ENCODE measurements around the gene SRPK3. TPM values are rescaled to one million over a fixed set of nuclear protein-coding genes. Genes with fewer than 3 reads are reported as not detected.
"Not testable (repeated sequence)": the region's sequence is repeated elsewhere in the genome, so short reads cannot be mapped to it uniquely, and the experiment has no call there.

Gene SRPK3
- polyA plus RNA-seq, 3 donors = 0.01 TPM; not detected in 2

GRCh38 chrX:153742796-153743467, 37.9 kb upstream of the SRPK3 start:
- H4K20me1 ChIP-seq (ENCODE audit: insufficient read depth, low read length); H3K9ac ChIP-seq (ENCODE audit: insufficient read depth, low read length, poor library complexity, severe bottlenecking); H3K79me2 ChIP-seq (ENCODE audit: insufficient read depth, low read length); H3K4me3 Mint-ChIP-seq; H3K4me2 ChIP-seq (replicated peaks; ENCODE audit: extremely low read depth, low read length, poor library complexity, severe bottlenecking); H3K27ac ChIP-seq (ENCODE audit: low read depth in 1 of 2, low read length in 2 of 2); H3K9me3 ChIP-seq (replicated peaks in 1 of 2; ENCODE audit: control insufficient read depth in 1 of 2, insufficient read depth in 1 of 2, low read length in 2 of 2); H3K4me3 ChIP-seq (replicated peaks in 1 of 3; ENCODE audit: low read depth in 2 of 3, low read length in 3 of 3); H3K27me3 ChIP-seq (ENCODE audit: control insufficient read depth in 2 of 2, insufficient read depth in 2 of 2, low read length in 2 of 2); H3K27ac Mint-ChIP-seq; H3K9me3 Mint-ChIP-seq; H2AFZ ChIP-seq (ENCODE audit: insufficient read depth, low read depth, low read length, poor library complexity, severe bottlenecking); DNase-seq; intact Hi-C loops (cut with micrococcal nuclease): not testable (repeated sequence)
- 94% methylated on average over 13 of the region's 32 CpGs for WGBS (ENCODE audit: insufficient coverage)
- Mint-ChIP-seq H3K4me1 (peaks cover 12% of the 10 kb centered on the region), H3K36me3 (peaks cover 15 to 46% of the 10 kb centered on the region in 2 donors), H3K27me3 (ENCODE audit: low read depth in 3 of 3) (peaks cover 0 to 26% (median 19%) of the 10 kb centered on the region in 3 donors)
- Histone ChIP-seq H3K36me3 (replicated peaks in 1 of 2; ENCODE audit: control insufficient read depth in 1 of 2, insufficient read depth in 2 of 2, low read length in 2 of 2) (peaks cover 21 to 28% of the 10 kb centered on the region in 2 donors), H3K4me1 (ENCODE audit: control insufficient read depth in 1 of 2, insufficient read depth in 2 of 2, low read length in 2 of 2) (peaks cover 5 to 11% of the 10 kb centered on the region in 2 donors)

- Mint-ChIP-seq H3K4me1 (peaks cover 12% of the 10 kb centered on the region), H3K36me3 (peaks cover 12 to 41% of the 10 kb centered on the region in 2 donors), H3K27me3 (ENCODE audit: low read depth in 3 of 3) (peaks cover 0 to 28% (median 19%) of the 10 kb centered on the region in 3 donors)
- H3K4me3 Mint-ChIP-seq; H3K27ac ChIP-seq (ENCODE audit: low read depth in 1 of 2, low read length in 2 of 2); H3K27ac Mint-ChIP-seq; H3K9me3 ChIP-seq (replicated peaks in 1 of 2; ENCODE audit: control insufficient read depth in 1 of 2, insufficient read depth in 1 of 2, low read length in 2 of 2); H4K20me1 ChIP-seq (ENCODE audit: insufficient read depth, low read length); DNase-seq; H3K9me3 Mint-ChIP-seq; intact Hi-C loops (cut with micrococcal nuclease); H3K27me3 ChIP-seq (ENCODE audit: control insufficient read depth in 2 of 2, insufficient read depth in 2 of 2, low read length in 2 of 2); H3K4me3 ChIP-seq (replicated peaks in 1 of 3; ENCODE audit: low read depth in 2 of 3, low read length in 3 of 3); H2AFZ ChIP-seq (ENCODE audit: insufficient read depth, low read depth, low read length, poor library complexity, severe bottlenecking); H3K79me2 ChIP-seq (ENCODE audit: insufficient read depth, low read length); H3K9ac ChIP-seq (ENCODE audit: insufficient read depth, low read length, poor library complexity, severe bottlenecking); H3K4me2 ChIP-seq (replicated peaks; ENCODE audit: extremely low read depth, low read length, poor library complexity, severe bottlenecking): not testable (repeated sequence)
- Histone ChIP-seq H3K4me1 (ENCODE audit: control insufficient read depth in 1 of 2, insufficient read depth in 2 of 2, low read length in 2 of 2) (peaks cover 5 to 11% of the 10 kb centered on the region in 2 donors), H3K36me3 (replicated peaks in 1 of 2; ENCODE audit: control insufficient read depth in 1 of 2, insufficient read depth in 2 of 2, low read length in 2 of 2) (peaks cover 17 to 21% of the 10 kb centered on the region in 2 donors)
- 68% methylated on average over 3 of the region's 35 CpGs for WGBS (ENCODE audit: insufficient coverage)
Observed at GRCh38 chrX:153743468-153744209, 37.2 kb upstream of the SRPK3 start.

All from CD14-positive monocyte (primary cell).